GM18870 (cell line): ENCODE measurements around the gene CKS2.

ENCODE experiments used
- ATAC-seq: cut with Tn5 transposase; IDR thresholded peaks from one replicate; pipeline ENCODE4 v1.9.1; 2021; ENCODE audit warnings: moderate library complexity; ENCODE audit not compliant: unreplicated experiment

CKS2 gene

DNA sequence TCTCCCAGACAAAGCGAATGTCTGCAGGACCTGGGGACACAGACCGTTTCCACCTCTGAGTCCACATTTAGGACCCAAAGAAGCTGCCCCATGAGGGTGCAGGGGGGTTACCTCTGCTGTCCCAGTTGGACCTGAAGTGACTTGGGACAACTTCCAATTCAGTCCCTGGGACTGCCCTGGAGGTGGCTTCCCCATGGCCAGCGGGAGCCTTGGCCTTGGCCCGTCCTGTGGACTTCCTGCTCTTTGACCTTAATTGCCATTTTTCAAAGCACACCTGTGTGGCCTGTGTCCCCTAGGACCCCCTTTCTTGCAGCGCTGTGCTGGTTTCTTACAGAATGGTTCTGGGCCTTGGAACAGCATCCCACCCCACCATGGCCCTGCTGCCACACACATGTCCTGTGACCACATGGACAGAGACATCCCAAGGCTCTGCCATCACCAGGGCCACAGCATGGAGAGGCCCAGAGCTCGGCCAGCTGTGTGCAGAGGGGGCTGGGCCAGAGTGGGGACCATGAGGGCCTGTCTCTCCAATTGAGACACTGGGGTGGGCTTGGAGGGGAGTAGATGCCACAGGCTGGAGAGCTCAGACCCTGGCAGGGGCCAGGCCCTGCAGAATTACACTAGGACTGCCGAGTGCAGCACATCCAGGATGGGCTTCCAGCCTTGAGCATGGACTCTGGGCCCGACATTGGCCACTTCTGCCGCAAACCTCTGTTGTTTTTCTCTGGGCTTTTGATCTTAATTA lies 53.1 kb downstream of the CKS2 start:
- no peak for ATAC-seq

DNA sequence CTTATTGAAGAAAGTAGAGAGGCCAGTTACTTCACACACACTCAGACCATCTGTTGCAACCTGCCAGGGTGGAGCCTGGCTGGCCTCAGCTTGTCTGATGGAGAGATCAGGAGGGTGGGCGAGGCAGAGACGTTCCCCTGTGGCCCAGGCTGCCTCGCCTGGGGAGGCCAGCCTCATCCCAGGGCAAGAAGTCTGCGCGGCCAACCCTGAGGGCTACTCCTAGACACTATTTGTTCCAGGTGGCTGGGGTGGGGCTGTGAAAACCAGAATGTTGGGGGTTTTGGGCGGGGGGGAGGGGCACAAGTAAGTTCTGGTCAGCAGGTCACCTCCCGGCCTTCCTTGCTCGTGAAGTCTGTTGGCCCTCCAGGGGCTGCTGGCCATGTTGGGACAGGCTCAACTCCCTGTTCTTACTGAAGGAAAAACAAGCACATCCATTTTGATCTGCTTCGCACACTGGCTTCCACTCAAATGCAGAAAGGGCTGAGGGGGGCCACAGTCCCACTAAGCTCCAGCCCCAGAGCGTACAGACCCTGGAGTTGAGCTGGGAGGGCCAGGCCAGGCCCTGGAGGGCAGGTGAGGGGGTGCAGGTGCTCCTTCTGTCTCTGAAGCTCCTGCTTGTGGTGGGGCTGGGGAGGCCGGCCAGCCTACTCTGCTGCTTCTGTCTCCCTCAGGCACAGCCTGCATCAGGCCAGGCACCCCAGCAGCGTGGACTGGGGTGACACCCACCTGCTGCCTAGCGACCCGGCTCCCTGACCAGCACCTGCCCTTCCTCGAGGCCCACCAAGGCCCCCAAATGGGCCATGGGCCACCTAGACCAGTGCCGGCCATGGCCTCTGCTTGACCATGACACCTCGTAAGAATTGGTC lies 53.9 kb downstream of the CKS2 start:
- ATAC-seq = no peak

- no peak for ATAC-seq
Observed at GRCh38 chr9:89365532-89365912, 54.5 kb downstream of the CKS2 start.
